HG02798 (cell line): ENCODE results near the gene NDUFB10.
A peak's percentile ranks its signal among the peaks of the same experiment; 100 is the strongest.
"Not testable (repeated sequence)": the region's sequence is repeated elsewhere in the genome, so short reads cannot be mapped to it uniquely, and the experiment has no call there.

Source experiments
- ATAC-seq: cut with Tn5 transposase; IDR thresholded peaks from one replicate; pipeline ENCODE4 v1.9.1; 2021; ENCODE audit warnings: mild to moderate bottlenecking; ENCODE audit not compliant: unreplicated experiment, poor library complexity

NDUFB10 gene

GRCh38 chr16:1944612-1945199 lies 14.6 kb upstream of the NDUFB10 start:
- no peak for ATAC-seq

- no peak for ATAC-seq
Observed at GRCh38 chr16:1945559-1946391, 13.6 kb upstream of the NDUFB10 start.

GRCh38 chr16:1946495-1947368 lies 12.6 kb upstream of the NDUFB10 start:
- no peak for ATAC-seq

- no peak for ATAC-seq
Observed at GRCh38 chr16:1947369-1947670, 12.0 kb upstream of the NDUFB10 start.

GRCh38 chr16:1949507-1949906 lies 9.8 kb upstream of the NDUFB10 start:
- ATAC-seq, result no peak

- no peak for ATAC-seq
Observed at GRCh38 chr16:1950047-1950446, 9.3 kb upstream of the NDUFB10 start.

GRCh38 chr16:1950559-1950958 lies 8.8 kb upstream of the NDUFB10 start:
- no peak for ATAC-seq

- ATAC-seq, result no peak
Observed at GRCh38 chr16:1953734-1954133, 5.6 kb upstream of the NDUFB10 start.

GRCh38 chr16:1957434-1958142 lies 1.8 kb upstream of the NDUFB10 start:
- ATAC-seq, result not testable (repeated sequence)

GRCh38 chr16:1958143-1958491 lies 1.2 kb upstream of the NDUFB10 start:
- ATAC-seq, result not testable (repeated sequence)

- ATAC-seq, result no peak
Observed at GRCh38 chr16:1958715-1959268, 546 bp upstream of the NDUFB10 start.

- ATAC-seq, result no peak
Observed at GRCh38 chr16:1960665-1961630, 1.6 kb downstream of the NDUFB10 start.

- no peak for ATAC-seq
Observed at GRCh38 chr16:1961651-1962067, 2.3 kb downstream of the NDUFB10 start.

- not testable (repeated sequence) for ATAC-seq
Observed at GRCh38 chr16:1962161-1963153, 3.1 kb downstream of the NDUFB10 start.

GRCh38 chr16:1963806-1964505 lies 4.6 kb downstream of the NDUFB10 start:
- peak; percentile 11 for ATAC-seq

GRCh38 chr16:1964506-1965395 lies 5.4 kb downstream of the NDUFB10 start, which contains the start of gene RPS2:
Gene RPS2 (minus strand): TSS chr16:1964826. CDS start chr16:1964625, 201 bp downstream.
- peak; percentile 89 for ATAC-seq
